Parathyroid adenoma (tissue), 2 donors: ENCODE data around the gene CFAP45.

Experiments
- H2AFZ ChIP-seq: fragments of 300-600 bp; sonication (generic); one replicate; pipeline ENCODE4 v1.7.0; 2017; ENCODE audit warnings: antibody characterized with exemption, mild to moderate bottlenecking
- H3K27ac ChIP-seq: fragments of 300-600 bp; sonication (generic); one replicate; pipeline ENCODE4 v1.7.0; 2017
- H3K27me3 ChIP-seq: fragments of 300-600 bp; sonication (generic); one replicate; pipeline ENCODE4 v1.7.0; 2017; ENCODE audit warnings: low read length; ENCODE audit not compliant: control insufficient read depth, insufficient read depth
- H3K36me3 ChIP-seq: fragments of 300-600 bp; sonication (generic); one replicate; pipeline ENCODE4 v1.7.0; 2017; ENCODE audit warnings: low read length; ENCODE audit not compliant: control insufficient read depth, insufficient read depth
- H3K4me1 ChIP-seq: fragments of 300-600 bp; sonication (generic); one replicate; pipeline ENCODE4 v1.7.0; 2017; ENCODE audit warnings: control low read depth
- H3K4me2 ChIP-seq: fragments of 300-600 bp; sonication (generic); one replicate; pipeline ENCODE4 v1.7.0; 2017; ENCODE audit warnings: low read length
- H3K4me3 ChIP-seq: fragments of 300-600 bp; sonication (generic); one replicate; pipeline ENCODE4 v1.7.0; 2017; ENCODE audit warnings: low read depth, low read length
- H3K79me2 ChIP-seq: fragments of 300-600 bp; sonication (generic); one replicate; pipeline ENCODE4 v1.7.0; 2017; ENCODE audit warnings: control low read depth
- H3K9ac ChIP-seq: fragments of 300-600 bp; sonication (generic); one replicate; pipeline ENCODE4 v1.7.0; 2017; ENCODE audit warnings: mild to moderate bottlenecking
- H3K9me3 ChIP-seq: fragments of 300-600 bp; sonication (generic); one replicate; pipeline ENCODE4 v1.7.0; 2017; ENCODE audit warnings: low read length; ENCODE audit not compliant: control insufficient read depth
- CTCF ChIP-seq: fragments of 300-600 bp; sonication (generic); IDR thresholded peaks from one replicate; pipeline ENCODE4 v1.7.0; 2017; ENCODE audit warnings: antibody characterized with exemption, mild to moderate bottlenecking
- donor health status: primary hyperparathyroidism.

Gene CFAP45

GRCh38 chr1:159855709-159856108 lies 44.3 kb downstream of the CFAP45 start:
- Histone ChIP-seq H3K27ac (no peak overlapping the region), H3K9ac (no peak overlapping the region), H3K9me3 (no peaks in the 10 kb centered on the region), H3K79me2 (no peaks in the 10 kb centered on the region), H3K36me3 (no peaks in the 10 kb centered on the region), H3K4me2 (no peak overlapping the region), H3K4me3 (no peak overlapping the region), H3K27me3 (no peaks in the 10 kb centered on the region), H2AFZ (no peak overlapping the region), H3K4me1 (peaks cover 2% of the 10 kb centered on the region)
- no peak for TF ChIP-seq CTCF

GRCh38 chr1:159854693-159855192 lies 45.2 kb downstream of the CFAP45 start:
- H3K9ac ChIP-seq, result peak overlapping the region; percentile 37
- peak; percentile 17 for TF ChIP-seq CTCF
- H3K36me3 ChIP-seq, result no peaks in the 10 kb centered on the region
- H3K4me2 ChIP-seq, result peak overlapping the region; percentile 85
- no peaks in the 10 kb centered on the region for H3K9me3 ChIP-seq
- H3K4me3 ChIP-seq, result peak overlapping the region; percentile 63
- peaks cover 2% of the 10 kb centered on the region for H3K4me1 ChIP-seq
- no peaks in the 10 kb centered on the region for H3K79me2 ChIP-seq
- H2AFZ ChIP-seq, result peak overlapping the region; percentile 85
- no peaks in the 10 kb centered on the region for H3K27me3 ChIP-seq
- H3K27ac ChIP-seq, result peak overlapping the region; percentile 93

- no peaks in the 10 kb centered on the region for H3K79me2 ChIP-seq
- peak overlapping the region; percentile 63 for H3K4me3 ChIP-seq
- H3K9ac ChIP-seq, result no peak overlapping the region
- H3K36me3 ChIP-seq, result no peaks in the 10 kb centered on the region
- no peaks in the 10 kb centered on the region for H3K9me3 ChIP-seq
- peak overlapping the region; percentile 93 for H3K27ac ChIP-seq
- H3K4me1 ChIP-seq, result peaks cover 2% of the 10 kb centered on the region
- no peak for TF ChIP-seq CTCF
- peak overlapping the region; percentile 85 for H2AFZ ChIP-seq
- no peaks in the 10 kb centered on the region for H3K27me3 ChIP-seq
- H3K4me2 ChIP-seq, result peak overlapping the region; percentile 85
These were observed 45.8 kb downstream of the CFAP45 start for GRCh38 chr1:159854116-159854692.

GRCh38 chr1:159853417-159854115 lies 46.4 kb downstream of the CFAP45 start:
- H3K36me3 ChIP-seq, result no peaks in the 10 kb centered on the region
- no peaks in the 10 kb centered on the region for H3K79me2 ChIP-seq
- TF ChIP-seq CTCF, result no peak
- H3K9ac ChIP-seq, result no peak overlapping the region
- no peaks in the 10 kb centered on the region for H3K9me3 ChIP-seq
- H2AFZ ChIP-seq, result peak overlapping the region; percentile 85
- H3K27ac ChIP-seq, result peak overlapping the region; percentile 93
- peaks cover 2% of the 10 kb centered on the region for H3K4me1 ChIP-seq
- H3K4me2 ChIP-seq, result peak overlapping the region; percentile 85
- peak overlapping the region; percentile 63 for H3K4me3 ChIP-seq
- H3K27me3 ChIP-seq, result no peaks in the 10 kb centered on the region
